ENCODE data around the gene MYOC.
"Not testable (repeated sequence)": the region's sequence is repeated elsewhere in the genome, so short reads cannot be mapped to it uniquely, and the experiment has no call there.

Gene MYOC

GRCh38 chr1:171635661-171636060, 16.8 kb downstream of the MYOC start:
- H3K4me1 ChIP-seq (ENCODE audit: control insufficient read depth, insufficient read depth, low read length, poor library complexity, severe bottlenecking) = no peaks in the 10 kb centered on the region
- H3K27ac ChIP-seq (ENCODE audit: insufficient read depth, low read length, poor library complexity, severe bottlenecking) = no peak overlapping the region
- H3K36me3 ChIP-seq (ENCODE audit: control insufficient read depth, insufficient read depth, low read length) = no peaks in the 10 kb centered on the region
- H3K4me3 ChIP-seq (ENCODE audit: insufficient read depth, low read depth, low read length, poor library complexity, severe bottlenecking) = no peak overlapping the region
- H3K9me3 ChIP-seq (ENCODE audit: control insufficient read depth, low read length) = no peaks in the 10 kb centered on the region
- no peak for DNase-seq
- no peaks in the 10 kb centered on the region for H3K27me3 ChIP-seq (replicated peaks; ENCODE audit: control insufficient read depth, insufficient read depth, low read length, poor library complexity, severe bottlenecking)

GRCh38 chr1:171628225-171628624, 24.3 kb downstream of the MYOC start:
- DNase-seq = no peak
- H3K9me3 ChIP-seq (ENCODE audit: control insufficient read depth, low read length) = no peaks in the 10 kb centered on the region
- H3K27me3 ChIP-seq (replicated peaks; ENCODE audit: control insufficient read depth, insufficient read depth, low read length, poor library complexity, severe bottlenecking) = no peaks in the 10 kb centered on the region
- H3K27ac ChIP-seq (ENCODE audit: insufficient read depth, low read length, poor library complexity, severe bottlenecking) = no peak overlapping the region
- no peaks in the 10 kb centered on the region for H3K36me3 ChIP-seq (ENCODE audit: control insufficient read depth, insufficient read depth, low read length)
- H3K4me3 ChIP-seq (ENCODE audit: insufficient read depth, low read depth, low read length, poor library complexity, severe bottlenecking) = no peak overlapping the region
- no peaks in the 10 kb centered on the region for H3K4me1 ChIP-seq (ENCODE audit: control insufficient read depth, insufficient read depth, low read length, poor library complexity, severe bottlenecking)

- no peaks in the 10 kb centered on the region for H3K36me3 ChIP-seq (ENCODE audit: control insufficient read depth, insufficient read depth, low read length)
- DNase-seq = no peak
These were observed 25.5 kb downstream of the MYOC start for GRCh38 chr1:171627020-171627419.

GRCh38 chr1:171625225-171625624, 27.3 kb downstream of the MYOC start:
- H3K4me3 ChIP-seq (ENCODE audit: insufficient read depth, low read depth, low read length, poor library complexity, severe bottlenecking) = no peak overlapping the region
- no peaks in the 10 kb centered on the region for H3K27me3 ChIP-seq (replicated peaks; ENCODE audit: control insufficient read depth, insufficient read depth, low read length, poor library complexity, severe bottlenecking)
- no peaks in the 10 kb centered on the region for H3K9me3 ChIP-seq (ENCODE audit: control insufficient read depth, low read length)
- H3K36me3 ChIP-seq (ENCODE audit: control insufficient read depth, insufficient read depth, low read length) = no peaks in the 10 kb centered on the region
- no peak overlapping the region for H3K27ac ChIP-seq (ENCODE audit: insufficient read depth, low read length, poor library complexity, severe bottlenecking)
- no peak for DNase-seq
- no peaks in the 10 kb centered on the region for H3K4me1 ChIP-seq (ENCODE audit: control insufficient read depth, insufficient read depth, low read length, poor library complexity, severe bottlenecking)

More at GRCh38 chr1:171627020-171627419, 25.5 kb downstream of the MYOC start:
- H3K4me3 ChIP-seq (ENCODE audit: insufficient read depth, low read depth, low read length, poor library complexity, severe bottlenecking) = no peak overlapping the region
- no peaks in the 10 kb centered on the region for H3K4me1 ChIP-seq (ENCODE audit: control insufficient read depth, insufficient read depth, low read length, poor library complexity, severe bottlenecking)
- no peaks in the 10 kb centered on the region for H3K9me3 ChIP-seq (ENCODE audit: control insufficient read depth, low read length)
- no peak overlapping the region for H3K27ac ChIP-seq (ENCODE audit: insufficient read depth, low read length, poor library complexity, severe bottlenecking)
- H3K27me3 ChIP-seq (replicated peaks; ENCODE audit: control insufficient read depth, insufficient read depth, low read length, poor library complexity, severe bottlenecking) = no peaks in the 10 kb centered on the region

GRCh38 chr1:171623651-171624331, 28.7 kb downstream of the MYOC start:
- DNase-seq = no peak
- Histone ChIP-seq H3K27ac (ENCODE audit: insufficient read depth, low read length, poor library complexity, severe bottlenecking) (no peak overlapping the region), H3K36me3 (ENCODE audit: control insufficient read depth, insufficient read depth, low read length) (no peaks in the 10 kb centered on the region)

GRCh38 chr1:171622152-171622462, 30.4 kb downstream of the MYOC start, which contains the start of gene MYOCOS:
TSS of gene MYOCOS (plus strand) at chr1:171622243. CDS start at chr1:171623884, 1,641 bp downstream.
- Histone ChIP-seq H3K4me1 (ENCODE audit: control insufficient read depth, insufficient read depth, low read length, poor library complexity, severe bottlenecking) (no peaks in the 10 kb centered on the region), H3K36me3 (ENCODE audit: control insufficient read depth, insufficient read depth, low read length) (no peaks in the 10 kb centered on the region)

More at GRCh38 chr1:171623651-171624331, 28.7 kb downstream of the MYOC start:
- Histone ChIP-seq H3K9me3 (ENCODE audit: control insufficient read depth, low read length) (no peaks in the 10 kb centered on the region), H3K4me3 (ENCODE audit: insufficient read depth, low read depth, low read length, poor library complexity, severe bottlenecking) (no peak overlapping the region), H3K27me3 (replicated peaks; ENCODE audit: control insufficient read depth, insufficient read depth, low read length, poor library complexity, severe bottlenecking) (no peaks in the 10 kb centered on the region), H3K4me1 (ENCODE audit: control insufficient read depth, insufficient read depth, low read length, poor library complexity, severe bottlenecking) (no peaks in the 10 kb centered on the region)

GRCh38 chr1:171616586-171616985, 35.9 kb downstream of the MYOC start:
- Histone ChIP-seq H3K27ac (ENCODE audit: insufficient read depth, low read length, poor library complexity, severe bottlenecking) (no peak overlapping the region), H3K9me3 (ENCODE audit: control insufficient read depth, low read length) (no peaks in the 10 kb centered on the region), H3K4me1 (ENCODE audit: control insufficient read depth, insufficient read depth, low read length, poor library complexity, severe bottlenecking) (no peaks in the 10 kb centered on the region), H3K4me3 (ENCODE audit: insufficient read depth, low read depth, low read length, poor library complexity, severe bottlenecking) (no peak overlapping the region), H3K27me3 (replicated peaks; ENCODE audit: control insufficient read depth, insufficient read depth, low read length, poor library complexity, severe bottlenecking) (no peaks in the 10 kb centered on the region), H3K36me3 (ENCODE audit: control insufficient read depth, insufficient read depth, low read length) (no peaks in the 10 kb centered on the region)
- no peak for DNase-seq

More at GRCh38 chr1:171622152-171622462, 30.4 kb downstream of the MYOC start, which contains the start of gene MYOCOS:
- no peak for DNase-seq
- Histone ChIP-seq H3K9me3 (ENCODE audit: control insufficient read depth, low read length) (no peaks in the 10 kb centered on the region), H3K27ac (ENCODE audit: insufficient read depth, low read length, poor library complexity, severe bottlenecking) (no peak within 1 kb of the TSS), H3K27me3 (replicated peaks; ENCODE audit: control insufficient read depth, insufficient read depth, low read length, poor library complexity, severe bottlenecking) (no peaks in the 10 kb centered on the region), H3K4me3 (ENCODE audit: insufficient read depth, low read depth, low read length, poor library complexity, severe bottlenecking) (no peak within 1 kb of the TSS)

GRCh38 chr1:171615122-171615906, 37.2 kb downstream of the MYOC start:
- not testable (repeated sequence) for H3K27ac ChIP-seq (ENCODE audit: insufficient read depth, low read length, poor library complexity, severe bottlenecking); H3K36me3 ChIP-seq (ENCODE audit: control insufficient read depth, insufficient read depth, low read length); H3K4me1 ChIP-seq (ENCODE audit: control insufficient read depth, insufficient read depth, low read length, poor library complexity, severe bottlenecking); H3K9me3 ChIP-seq (ENCODE audit: control insufficient read depth, low read length); H3K27me3 ChIP-seq (replicated peaks; ENCODE audit: control insufficient read depth, insufficient read depth, low read length, poor library complexity, severe bottlenecking); DNase-seq; H3K4me3 ChIP-seq (ENCODE audit: insufficient read depth, low read depth, low read length, poor library complexity, severe bottlenecking)

GRCh38 chr1:171613282-171613681, 39.2 kb downstream of the MYOC start:
- Histone ChIP-seq H3K27ac (ENCODE audit: insufficient read depth, low read length, poor library complexity, severe bottlenecking) (no peak overlapping the region), H3K27me3 (replicated peaks; ENCODE audit: control insufficient read depth, insufficient read depth, low read length, poor library complexity, severe bottlenecking) (no peaks in the 10 kb centered on the region), H3K4me1 (ENCODE audit: control insufficient read depth, insufficient read depth, low read length, poor library complexity, severe bottlenecking) (no peaks in the 10 kb centered on the region), H3K4me3 (ENCODE audit: insufficient read depth, low read depth, low read length, poor library complexity, severe bottlenecking) (no peak overlapping the region), H3K36me3 (ENCODE audit: control insufficient read depth, insufficient read depth, low read length) (no peaks in the 10 kb centered on the region), H3K9me3 (ENCODE audit: control insufficient read depth, low read length) (no peaks in the 10 kb centered on the region)
- no peak for DNase-seq

- no peaks in the 10 kb centered on the region for H3K9me3 ChIP-seq (ENCODE audit: control insufficient read depth, low read length)
- no peaks in the 10 kb centered on the region for H3K36me3 ChIP-seq (ENCODE audit: control insufficient read depth, insufficient read depth, low read length)
- no peaks in the 10 kb centered on the region for H3K27me3 ChIP-seq (replicated peaks; ENCODE audit: control insufficient read depth, insufficient read depth, low read length, poor library complexity, severe bottlenecking)
- H3K27ac ChIP-seq (ENCODE audit: insufficient read depth, low read length, poor library complexity, severe bottlenecking) = no peak overlapping the region
- DNase-seq = no peak
- H3K4me1 ChIP-seq (ENCODE audit: control insufficient read depth, insufficient read depth, low read length, poor library complexity, severe bottlenecking) = no peaks in the 10 kb centered on the region
- no peak overlapping the region for H3K4me3 ChIP-seq (ENCODE audit: insufficient read depth, low read depth, low read length, poor library complexity, severe bottlenecking)
These were observed 41.2 kb downstream of the MYOC start for GRCh38 chr1:171611306-171611705.
